CD4-positive, alpha-beta T cell treated with Interleukin-6 at 100 ng/mL for 8 hours (primary cell): ENCODE measurements around the gene ACP2.
"Not testable (repeated sequence)": the region's sequence is repeated elsewhere in the genome, so short reads cannot be mapped to it uniquely, and the experiment has no call there.

Source experiments
- DNase-seq: peaks from one replicate; pipeline ENCODE4 v3.0.0-alpha.2; 2020; ENCODE audit warnings: mixed read lengths, low spot score

The ACP2 gene

GRCh38 chr11:47198161-47198560 is 50.5 kb downstream of the ACP2 start:
- not testable (repeated sequence) for DNase-seq

DNA sequence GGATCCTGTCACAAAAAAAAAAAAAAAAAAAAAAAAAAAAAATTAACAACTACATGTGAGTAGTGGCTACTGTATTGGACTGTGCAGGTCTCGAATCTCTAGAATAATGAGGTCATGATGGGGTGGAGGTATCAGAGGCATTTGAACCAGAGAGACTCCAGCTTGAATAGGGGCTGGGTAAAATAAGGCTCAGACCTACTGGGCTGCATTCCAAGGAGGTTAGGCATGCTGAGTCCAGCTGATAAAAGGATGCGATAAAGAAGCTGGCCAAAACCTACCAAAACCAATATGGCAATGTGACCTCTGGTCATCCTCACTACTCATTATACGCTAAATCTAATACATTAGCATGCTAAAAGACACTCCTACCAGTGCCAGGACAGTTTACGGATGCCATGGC is 56.5 kb downstream of the ACP2 start:
- no peak for DNase-seq

GRCh38 chr11:47191137-47191536 is 57.5 kb downstream of the ACP2 start:
- not testable (repeated sequence) for DNase-seq
